HepG2 (cell line): Measurements from ENCODE around the gene CLBA1. TPM values are rescaled to one million over a fixed set of nuclear protein-coding genes. Genes with fewer than 3 reads are reported as not detected.

Source experiments
- DMAP1 ChIP-seq: IDR thresholded peaks from 2 replicates; pipeline ENCODE4 v1.6.1; 2016
- KMT2A ChIP-seq: sonication (generic); formaldehyde crosslinking; IDR thresholded peaks from 2 replicates; pipeline ENCODE4 v1.4.0; 2020; ENCODE audit warnings: missing genetic modification reagents
- ZNF292 ChIP-seq: sonication (generic); formaldehyde crosslinking; IDR thresholded peaks from 2 replicates; pipeline ENCODE4 v1.8.1; 2022; ENCODE audit warnings: mild to moderate bottlenecking, low read depth, missing genetic modification reagents, borderline replicate concordance
- ZNF646 ChIP-seq: sonication (generic); formaldehyde crosslinking; IDR thresholded peaks from 2 replicates; pipeline ENCODE4 v1.9.0; 2021; ENCODE audit warnings: mild to moderate bottlenecking, missing genetic modification reagents
- ZSCAN9 ChIP-seq: IDR thresholded peaks from 2 replicates; pipeline ENCODE4 v1.6.1; 2016; ENCODE audit warnings: borderline replicate concordance
- polyA plus RNA-seq, 8 experiments: library from polyadenylated mRNA; depleted of rRNA in 3 of 8; stranded (reverse) in 7 of 8; unstranded in 1 of 8; fragments of >200 nt; fragmentation: Illumina TruSeq in 4 of 8; extraction: Trizol in 4 of 8; gene quantifications; 2 replicates each; pipeline versions ENCODE4 v1.2.1 to v1.2.3, GENCODE V29; 2011 to 2016; ENCODE audit warnings: low read depth in 4 of 8, missing spikeins in 1 of 8, mixed read lengths in 1 of 8; ENCODE audit not compliant: insufficient read depth in 1 of 8
- total RNA-seq, 5 experiments: library from RNA; depleted of rRNA; stranded (reverse); fragments of >200 nt; fragmentation: Illumina TruSeq; extraction: Trizol; gene quantifications; 2 replicates each; pipeline ENCODE4 v1.2.3, GENCODE V29; 2016; ENCODE audit warnings: low read depth in 1 of 5
- TF ChIP-seq, protein P1 (sequence below): sonication (generic); formaldehyde crosslinking; IDR thresholded peaks from 2 replicates; pipeline ENCODE4 v1.4.0; 2020; ENCODE audit warnings: mild to moderate bottlenecking, missing genetic modification reagents
- TF ChIP-seq, protein P2 (sequence below): sonication (generic); formaldehyde crosslinking; IDR thresholded peaks from 2 replicates; pipeline ENCODE4 v1.5.1; 2020; ENCODE audit warnings: missing genetic modification reagents, mild to moderate bottlenecking, borderline replicate concordance

CLBA1 gene
- total and polyA plus RNA-seq, 2 of the 13 experiments (the other 11 are each of a cell fraction or from before 2014, with no cell fraction given) = 1.2 to 1.4 TPM

DNA sequence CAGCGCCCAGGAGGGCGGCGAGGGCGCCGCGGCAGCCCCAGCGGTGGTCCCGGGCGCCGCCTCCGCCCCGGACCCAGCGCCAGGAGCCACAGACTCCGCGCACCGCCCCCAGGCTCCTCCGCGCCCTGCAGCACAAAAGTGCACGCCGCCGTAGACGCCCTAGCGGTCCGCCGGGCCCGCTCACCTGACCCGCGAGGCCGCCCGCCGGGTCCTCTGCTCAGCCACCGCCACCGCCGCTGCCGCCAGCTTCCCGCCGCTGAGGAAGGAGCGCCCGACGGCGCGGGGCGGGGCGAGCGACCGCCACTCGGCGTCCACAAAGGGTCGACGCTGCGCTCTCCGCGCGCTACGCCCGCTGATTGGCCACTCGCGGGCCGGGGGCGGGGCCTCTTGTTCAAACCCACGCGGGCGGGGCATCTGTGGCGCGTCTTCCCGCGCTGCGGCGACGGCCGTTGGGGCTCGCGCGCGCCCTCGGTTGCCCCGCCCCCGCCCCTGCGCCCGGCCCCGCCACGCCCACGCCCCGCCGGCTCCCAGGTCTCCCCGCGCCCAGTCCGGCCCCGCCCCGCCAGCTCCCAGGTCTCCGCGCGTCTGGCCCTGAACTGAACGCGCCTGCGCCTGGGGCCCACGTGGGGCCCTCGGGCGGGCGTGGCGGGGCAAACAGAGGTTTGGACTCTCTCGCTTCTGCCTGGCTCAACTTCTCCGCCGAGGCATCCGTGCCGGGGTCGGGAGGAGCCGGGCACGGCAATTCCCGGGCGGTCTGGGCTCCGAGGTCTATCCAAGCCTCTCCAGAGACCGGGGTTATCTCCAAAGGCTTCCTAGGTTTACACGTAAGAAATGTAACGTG is 35.4 kb downstream of the CLBA1 start, which contains the start of gene CDCA4 (continued):
- TF ChIP-seq DMAP1 (CRISPR knock-in tag) = peak; percentile 83; the same call in 1 of the 2 replicates
- TF ChIP-seq ZNF292 (CRISPR knock-in tag) = no peak
- TF ChIP-seq, protein P1, sequence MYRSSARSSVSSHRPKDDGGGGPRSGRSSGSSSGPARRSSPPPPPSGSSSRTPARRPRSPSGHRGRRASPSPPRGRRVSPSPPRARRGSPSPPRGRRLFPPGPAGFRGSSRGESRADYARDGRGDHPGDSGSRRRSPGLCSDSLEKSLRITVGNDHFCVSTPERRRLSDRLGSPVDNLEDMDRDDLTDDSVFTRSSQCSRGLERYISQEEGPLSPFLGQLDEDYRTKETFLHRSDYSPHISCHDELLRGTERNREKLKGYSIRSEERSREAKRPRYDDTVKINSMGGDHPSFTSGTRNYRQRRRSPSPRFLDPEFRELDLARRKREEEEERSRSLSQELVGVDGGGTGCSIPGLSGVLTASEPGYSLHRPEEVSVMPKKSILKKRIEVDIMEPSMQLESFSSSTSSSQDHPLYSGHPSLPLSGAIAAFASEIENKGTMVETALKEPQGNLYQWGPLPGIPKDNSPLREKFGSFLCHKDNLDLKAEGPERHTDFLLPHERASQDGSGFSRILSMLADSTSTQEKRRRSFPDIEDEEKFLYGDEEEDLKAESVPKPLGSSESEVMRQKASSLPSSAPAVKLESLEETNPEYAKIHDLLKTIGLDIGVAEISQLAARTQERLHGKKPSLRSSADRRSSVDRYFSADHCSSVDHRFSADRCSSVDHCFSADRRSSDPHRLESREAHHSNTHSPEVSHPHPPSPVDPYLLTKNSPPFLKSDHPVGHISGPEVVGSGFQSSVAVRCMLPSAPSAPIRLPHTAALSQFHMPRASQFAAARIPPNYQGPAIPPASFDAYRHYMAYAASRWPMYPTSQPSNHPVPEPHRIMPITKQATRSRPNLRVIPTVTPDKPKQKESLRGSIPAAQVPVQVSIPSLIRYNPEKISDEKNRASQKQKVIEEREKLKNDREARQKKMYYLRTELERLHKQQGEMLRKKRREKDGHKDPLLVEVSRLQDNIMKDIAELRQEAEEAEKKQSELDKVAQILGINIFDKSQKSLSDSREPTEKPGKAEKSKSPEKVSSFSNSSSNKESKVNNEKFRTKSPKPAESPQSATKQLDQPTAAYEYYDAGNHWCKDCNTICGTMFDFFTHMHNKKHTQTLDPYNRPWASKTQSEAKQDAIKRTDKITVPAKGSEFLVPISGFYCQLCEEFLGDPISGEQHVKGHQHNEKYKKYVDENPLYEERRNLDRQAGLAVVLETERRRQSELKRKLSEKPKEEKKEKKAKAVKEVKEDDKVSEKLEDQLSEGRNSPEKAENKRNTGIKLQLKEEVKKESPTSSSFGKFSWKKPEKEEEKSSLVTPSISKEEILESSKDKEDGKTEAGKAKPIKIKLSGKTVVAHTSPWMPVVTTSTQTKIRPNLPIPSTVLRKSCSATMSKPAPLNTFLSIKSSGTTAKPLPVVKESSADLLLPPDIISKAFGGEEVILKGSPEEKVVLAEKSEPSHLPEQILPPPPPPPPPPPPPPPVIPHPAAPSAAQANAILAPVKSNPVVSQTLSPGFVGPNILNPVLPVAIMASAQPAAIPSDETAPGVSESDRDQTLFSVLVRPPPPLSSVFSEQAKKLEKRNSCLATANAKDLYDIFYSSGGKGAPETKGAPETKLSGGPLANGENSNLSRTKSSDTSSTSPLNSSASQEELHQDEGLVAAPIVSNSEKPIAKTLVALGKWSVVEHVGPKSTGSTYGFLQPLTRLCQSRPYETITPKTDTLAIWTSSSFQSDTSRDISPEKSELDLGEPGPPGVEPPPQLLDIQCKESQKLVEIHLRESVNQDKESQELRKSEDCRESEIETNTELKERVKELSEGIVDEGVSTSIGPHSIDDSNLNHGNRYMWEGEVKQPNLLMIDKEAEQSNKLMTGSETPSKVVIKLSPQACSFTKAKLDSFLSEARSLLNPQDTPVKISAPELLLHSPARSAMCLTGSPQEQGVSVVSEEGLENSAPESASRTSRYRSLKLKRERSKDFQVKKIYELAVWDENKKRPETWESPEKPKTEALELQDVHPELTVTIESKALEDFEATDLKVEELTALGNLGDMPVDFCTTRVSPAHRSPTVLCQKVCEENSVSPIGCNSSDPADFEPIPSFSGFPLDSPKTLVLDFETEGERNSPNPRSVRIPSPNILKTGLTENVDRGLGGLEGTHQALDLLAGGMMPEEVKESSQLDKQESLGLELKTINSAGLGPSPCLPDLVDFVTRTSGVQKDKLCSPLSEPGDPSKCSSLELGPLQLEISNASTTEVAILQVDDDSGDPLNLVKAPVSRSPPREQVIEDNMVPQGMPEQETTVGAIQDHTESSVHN = no peak
- no peak for TF ChIP-seq ZNF646
- TF ChIP-seq, protein P2, sequence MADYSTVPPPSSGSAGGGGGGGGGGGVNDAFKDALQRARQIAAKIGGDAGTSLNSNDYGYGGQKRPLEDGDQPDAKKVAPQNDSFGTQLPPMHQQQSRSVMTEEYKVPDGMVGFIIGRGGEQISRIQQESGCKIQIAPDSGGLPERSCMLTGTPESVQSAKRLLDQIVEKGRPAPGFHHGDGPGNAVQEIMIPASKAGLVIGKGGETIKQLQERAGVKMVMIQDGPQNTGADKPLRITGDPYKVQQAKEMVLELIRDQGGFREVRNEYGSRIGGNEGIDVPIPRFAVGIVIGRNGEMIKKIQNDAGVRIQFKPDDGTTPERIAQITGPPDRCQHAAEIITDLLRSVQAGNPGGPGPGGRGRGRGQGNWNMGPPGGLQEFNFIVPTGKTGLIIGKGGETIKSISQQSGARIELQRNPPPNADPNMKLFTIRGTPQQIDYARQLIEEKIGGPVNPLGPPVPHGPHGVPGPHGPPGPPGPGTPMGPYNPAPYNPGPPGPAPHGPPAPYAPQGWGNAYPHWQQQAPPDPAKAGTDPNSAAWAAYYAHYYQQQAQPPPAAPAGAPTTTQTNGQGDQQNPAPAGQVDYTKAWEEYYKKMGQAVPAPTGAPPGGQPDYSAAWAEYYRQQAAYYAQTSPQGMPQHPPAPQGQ (CRISPR knock-in tag) = no peak
- TF ChIP-seq ZSCAN9 (CRISPR knock-in tag) = peak; percentile 44; the same call in 1 of the 2 replicates
- no peak for TF ChIP-seq KMT2A (CRISPR knock-in tag)
